Suprapubic skin (tissue), 4 donors: ENCODE results near the gene AP1M1. TPM values are rescaled to one million over a fixed set of nuclear protein-coding genes. Genes with fewer than 3 reads are reported as not detected.
"Not testable (repeated sequence)": the region's sequence is repeated elsewhere in the genome, so short reads cannot be mapped to it uniquely, and the experiment has no call there.

Experiments
- DNase-seq, 2 donors: peaks; one replicate each; pipeline ENCODE4 v3.0.0-alpha.2; 2019; ENCODE audit warnings: low spot score in 2 of 2
- H3K27ac ChIP-seq: fragments of 200-600 bp; sonication (generic); one replicate; pipeline ENCODE4 v1.5.1; 2019
- H3K27me3 ChIP-seq: fragments of 200-600 bp; sonication (generic); one replicate; pipeline ENCODE4 v1.5.1; 2019
- H3K36me3 ChIP-seq: fragments of 200-600 bp; sonication (generic); one replicate; pipeline ENCODE4 v1.5.1; 2019
- H3K4me1 ChIP-seq: fragments of 200-600 bp; sonication (generic); one replicate; pipeline ENCODE4 v1.5.1; 2019
- H3K4me3 ChIP-seq: fragments of 200-600 bp; sonication (generic); one replicate; pipeline ENCODE4 v1.5.1; 2019; ENCODE audit warnings: mild to moderate bottlenecking
- H3K9me3 ChIP-seq: fragments of 200-600 bp; sonication (generic); one replicate; pipeline ENCODE4 v1.5.1; 2019
- CTCF ChIP-seq, 2 donors: fragments of 200-600 bp in 1 of 2; fragments of 450-650 bp in 1 of 2; sonication (generic) in 1 of 2; IDR thresholded peaks; one replicate each; pipeline ENCODE4 v1.5.1; 2016 to 2019; ENCODE audit warnings: antibody characterized with exemption in 2 of 2, mild to moderate bottlenecking in 1 of 2, moderate library complexity in 1 of 2
- EP300 ChIP-seq: sonication (generic); formaldehyde crosslinking; IDR thresholded peaks from one replicate; pipeline ENCODE4 v1.6.1; 2017; ENCODE audit warnings: antibody characterized with exemption
- POLR2A ChIP-seq, 2 donors: fragments of 450-650 bp; IDR thresholded peaks; one replicate each; pipeline ENCODE4 v1.6.1; 2017; ENCODE audit warnings: antibody characterized with exemption in 2 of 2, mild to moderate bottlenecking in 2 of 2, moderate library complexity in 2 of 2
- POLR2AphosphoS5 ChIP-seq, 3 donors: sonication (generic); formaldehyde crosslinking; IDR thresholded peaks; one replicate each; pipeline ENCODE4 v1.6.1; 2017; ENCODE audit warnings: antibody characterized with exemption in 3 of 3
- WGBS: methylation state at CpG from one replicate; pipeline ENCODE4 v1.1.5; 2018; 5-methylcytosine and 5-hydroxymethylcytosine counted together
- total RNA-seq, 4 donors: library from RNA; depleted of rRNA; stranded (reverse); fragments of >200 nt; gene quantifications; one replicate each; pipeline ENCODE4 v1.1.0, GENCODE V29; 2016

AP1M1 gene
- total RNA-seq, 4 donors from 2014 or later: 37.2 to 61.2 (median 45.0) TPM

- Histone ChIP-seq H3K4me3 (no peak overlapping the region), H3K4me1 (no peaks in the 10 kb centered on the region), H3K27me3 (no peaks in the 10 kb centered on the region), H3K9me3 (no peaks in the 10 kb centered on the region), H3K27ac (no peak overlapping the region), H3K36me3 (no peaks in the 10 kb centered on the region)
- TF ChIP-seq POLR2A (IDR thresholded peaks at IDR 0.05): no peak
- TF ChIP-seq EP300: no peak
- no peak for TF ChIP-seq CTCF (IDR thresholded peaks at IDR 0.05)
- no peak for TF ChIP-seq POLR2AphosphoS5 (IDR thresholded peaks at IDR 0.05)
- DNase-seq: no peak
- WGBS: 53% methylated on average over 2 of the region's 2 CpGs
Observed at GRCh38 chr19:16168465-16169081, 29.1 kb upstream of the AP1M1 start.

- no peaks in the 10 kb centered on the region for H3K9me3 ChIP-seq
Observed at GRCh38 chr19:16170134-16170533, 27.6 kb upstream of the AP1M1 start.

GRCh38 chr19:16175954-16176353 lies 21.8 kb upstream of the AP1M1 start:
- H3K36me3 ChIP-seq: no peaks in the 10 kb centered on the region
- 59% methylated on average over 2 of the region's 2 CpGs for WGBS
- H3K27ac ChIP-seq: no peak overlapping the region
- no peaks in the 10 kb centered on the region for H3K9me3 ChIP-seq
- no peaks in the 10 kb centered on the region for H3K4me1 ChIP-seq
- TF ChIP-seq POLR2A (IDR thresholded peaks at IDR 0.05) (no peak), POLR2AphosphoS5 (IDR thresholded peaks at IDR 0.05) (no peak), EP300 (no peak), CTCF (IDR thresholded peaks at IDR 0.05) (no peak)
- H3K4me3 ChIP-seq: no peak overlapping the region
- no peak for DNase-seq
- no peaks in the 10 kb centered on the region for H3K27me3 ChIP-seq

More at GRCh38 chr19:16170134-16170533, 27.6 kb upstream of the AP1M1 start:
- no peak overlapping the region for H3K4me3 ChIP-seq
- H3K4me1 ChIP-seq: no peaks in the 10 kb centered on the region
- no peak overlapping the region for H3K27ac ChIP-seq
- no peaks in the 10 kb centered on the region for H3K36me3 ChIP-seq
- 90% methylated on average over 1 of the region's 1 CpG for WGBS
- H3K27me3 ChIP-seq: no peaks in the 10 kb centered on the region
- no peak for DNase-seq
- no peak for TF ChIP-seq POLR2A (IDR thresholded peaks at IDR 0.05)
- no peak for TF ChIP-seq EP300
- TF ChIP-seq CTCF (IDR thresholded peaks at IDR 0.05): no peak
- TF ChIP-seq POLR2AphosphoS5 (IDR thresholded peaks at IDR 0.05): no peak

GRCh38 chr19:16178866-16179265 lies 18.8 kb upstream of the AP1M1 start:
- H3K36me3 ChIP-seq, H3K27ac ChIP-seq, H3K4me1 ChIP-seq, H3K27me3 ChIP-seq, DNase-seq, H3K9me3 ChIP-seq, H3K4me3 ChIP-seq: not testable (repeated sequence)
- 96% methylated on average over 5 of the region's 5 CpGs for WGBS

- Histone ChIP-seq H3K36me3 (no peaks in the 10 kb centered on the region), H3K27me3 (no peaks in the 10 kb centered on the region), H3K9me3 (no peaks in the 10 kb centered on the region), H3K4me3 (no peak overlapping the region), H3K27ac (no peak overlapping the region), H3K4me1 (peaks cover 6% of the 10 kb centered on the region)
- TF ChIP-seq POLR2A (IDR thresholded peaks at IDR 0.05) (no peak), POLR2AphosphoS5 (IDR thresholded peaks at IDR 0.05) (no peak), EP300 (no peak), CTCF (IDR thresholded peaks at IDR 0.05) (no peak)
- WGBS: 23% methylated on average over 4 of the region's 4 CpGs
- no peak for DNase-seq
Observed at GRCh38 chr19:16180611-16181010, 17.1 kb upstream of the AP1M1 start.

GRCh38 chr19:16184665-16185122 lies 13.0 kb upstream of the AP1M1 start:
- H3K27ac ChIP-seq: no peak overlapping the region

More at GRCh38 chr19:16184665-16185122, 13.0 kb upstream of the AP1M1 start:
- H3K36me3 ChIP-seq: peaks cover 15% of the 10 kb centered on the region
- TF ChIP-seq EP300: no peak
- TF ChIP-seq CTCF (IDR thresholded peaks at IDR 0.05): no peak
- TF ChIP-seq POLR2A (IDR thresholded peaks at IDR 0.05): no peak
- no peak for TF ChIP-seq POLR2AphosphoS5 (IDR thresholded peaks at IDR 0.05)
- 40% methylated on average over 18 of the region's 18 CpGs for WGBS
- H3K9me3 ChIP-seq: no peaks in the 10 kb centered on the region
- peaks cover 30% of the 10 kb centered on the region for H3K4me1 ChIP-seq
- no peaks in the 10 kb centered on the region for H3K27me3 ChIP-seq
- no peak for DNase-seq
- H3K4me3 ChIP-seq: peak overlapping the region; percentile 98
